Epithelial cell of prostate (primary cell): ENCODE measurements around the gene TNN.
A peak's percentile ranks its signal among the peaks of the same experiment; 100 is the strongest.

Experiments used
- DNase-seq: peaks from one replicate; pipeline ENCODE4 v3.0.0-alpha.2; 2011; ENCODE audit warnings: low read depth, low spot score
- H3K27ac ChIP-seq: fragments of 450-650 bp; 2 replicates; pipeline ENCODE4 v1.5.1; 2017; ENCODE audit warnings: mild to moderate bottlenecking

The TNN gene

DNA sequence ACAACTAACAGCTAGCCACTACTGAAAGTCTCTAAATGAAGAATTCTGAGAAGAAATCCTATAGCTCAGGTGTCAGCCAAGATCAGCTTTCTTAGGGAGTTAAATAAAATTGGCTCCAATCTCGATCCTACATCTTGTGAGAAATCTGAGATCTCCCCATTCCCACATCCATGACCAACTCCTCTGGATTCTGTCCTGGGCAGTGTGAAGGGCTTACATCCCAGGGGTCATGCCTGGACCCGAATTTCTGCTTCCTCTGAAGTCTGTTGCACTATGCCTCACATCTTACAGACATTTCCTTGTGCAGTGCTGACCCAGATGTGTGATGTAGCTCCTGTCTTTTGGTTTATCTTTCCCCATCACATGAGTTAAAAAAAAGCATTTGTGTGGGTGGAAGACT, 4.8 kb upstream of the TNN start:
- no peak overlapping the region for H3K27ac ChIP-seq
- DNase-seq: peak; percentile 10

DNA sequence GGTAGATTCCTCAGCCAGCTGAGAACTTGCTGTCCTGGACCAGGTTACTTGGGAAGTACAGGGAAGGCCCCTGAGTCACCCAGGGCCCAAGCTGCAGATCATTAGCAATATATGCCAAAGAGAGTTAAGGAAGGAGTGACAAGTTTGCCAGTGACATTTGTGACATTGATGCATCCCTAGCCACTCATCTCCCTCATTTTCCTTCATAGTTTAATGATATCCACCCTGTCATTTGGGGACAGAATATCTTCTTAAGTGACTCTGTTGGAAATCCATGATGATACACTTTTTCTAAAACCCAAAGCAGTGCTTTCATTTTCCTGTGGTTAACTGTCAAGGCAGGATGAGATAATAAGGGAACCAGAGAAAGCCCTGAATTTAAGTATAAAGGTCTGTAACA, 3.2 kb downstream of the TNN start:
- no peak overlapping the region for H3K27ac ChIP-seq
- no peak for DNase-seq

DNA sequence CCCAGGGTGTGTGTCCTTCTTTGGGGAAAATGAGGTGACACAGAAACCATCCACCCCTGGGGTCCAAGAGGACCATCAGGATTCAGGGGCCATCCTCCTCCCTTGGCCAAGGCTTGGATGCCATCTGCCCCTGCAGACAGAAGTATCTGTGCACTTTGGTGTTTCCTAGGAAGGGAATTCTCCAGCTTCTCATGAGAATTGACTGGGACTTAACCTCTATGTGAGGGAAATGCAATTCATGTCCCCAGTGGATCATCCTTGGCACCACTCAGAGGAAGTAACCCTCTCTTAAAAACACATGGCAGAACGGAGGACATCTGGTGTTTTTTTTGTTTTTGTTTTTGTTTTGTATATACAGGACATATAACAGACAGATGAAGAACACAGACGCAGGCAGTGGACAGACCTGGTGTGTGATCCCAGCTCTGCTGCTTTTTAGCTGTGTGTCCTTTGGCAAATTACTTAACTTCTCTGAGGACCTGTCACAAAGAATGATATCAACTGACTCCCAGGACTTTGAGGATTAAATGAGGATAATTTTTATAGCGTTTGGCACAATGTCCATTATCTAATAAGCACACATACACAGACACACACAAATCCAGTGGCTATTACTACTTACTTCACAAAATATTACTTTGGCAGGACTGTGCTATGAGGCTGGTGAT, 3.8 kb downstream of the TNN start:
- H3K27ac ChIP-seq: no peak overlapping the region
- DNase-seq: no peak

DNA sequence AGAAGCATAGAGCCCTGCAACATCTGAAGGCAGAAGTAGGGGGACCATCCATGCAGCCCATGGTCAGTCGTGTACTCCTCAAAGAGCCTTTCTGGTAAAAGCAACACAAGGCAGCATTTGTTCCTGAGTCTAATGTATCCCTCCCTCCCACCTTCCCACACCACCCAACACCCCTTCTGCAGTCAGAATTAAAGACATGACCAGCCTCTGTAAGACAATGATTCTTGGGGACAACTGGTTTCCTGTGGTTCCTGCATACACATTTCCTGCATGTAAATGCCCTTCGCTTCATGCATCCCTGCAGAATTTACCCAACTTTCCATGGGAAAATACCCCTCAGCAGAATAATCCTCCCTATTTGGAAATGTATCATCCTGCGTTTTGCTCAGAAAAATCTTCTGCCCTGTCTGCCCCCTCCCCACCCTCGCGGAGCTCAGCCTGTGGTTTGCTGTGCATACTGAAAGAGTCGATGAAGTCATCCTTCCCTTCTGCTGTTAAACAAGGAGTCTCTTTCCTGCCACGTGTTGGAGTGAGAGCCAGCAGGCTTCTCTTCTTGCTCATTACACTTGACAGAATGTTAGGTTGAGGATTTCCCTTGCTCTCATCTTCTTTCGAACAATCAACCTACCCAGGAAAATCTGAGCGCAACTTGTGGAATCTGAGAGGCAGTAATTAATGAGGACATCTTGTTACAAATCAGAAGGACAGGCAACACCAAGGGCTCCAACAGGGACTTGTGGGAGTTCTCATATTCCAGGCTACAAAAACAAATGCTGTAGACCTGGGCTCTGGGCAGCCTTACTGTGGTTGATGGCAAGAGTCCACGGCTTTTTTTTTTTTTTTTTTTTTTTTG, 4.7 kb downstream of the TNN start:
- no peak overlapping the region for H3K27ac ChIP-seq

DNA sequence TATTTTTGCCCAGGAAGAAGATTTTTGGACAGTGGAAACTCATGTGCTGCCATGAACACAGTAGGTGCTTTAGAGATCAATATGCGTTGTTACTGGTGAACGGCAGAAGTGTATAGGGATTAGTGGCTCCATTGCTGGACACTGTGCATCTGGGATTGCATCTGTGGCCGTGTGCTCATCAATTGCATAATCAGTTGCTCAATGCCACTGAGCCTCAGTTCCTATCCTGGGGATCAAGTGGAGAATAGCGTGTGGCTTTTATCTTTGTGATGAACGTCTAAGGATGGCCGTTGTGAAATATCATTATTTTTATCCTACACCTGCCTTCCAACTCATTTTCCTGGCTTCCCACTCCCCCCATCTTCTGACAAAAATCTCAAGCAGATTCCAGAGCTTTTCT, 5.4 kb downstream of the TNN start:
- H3K27ac ChIP-seq: no peak overlapping the region
- DNase-seq: no peak

More for the DNA sequence above, 4.7 kb downstream of the TNN start:
- peak; percentile 10 for DNase-seq

DNA sequence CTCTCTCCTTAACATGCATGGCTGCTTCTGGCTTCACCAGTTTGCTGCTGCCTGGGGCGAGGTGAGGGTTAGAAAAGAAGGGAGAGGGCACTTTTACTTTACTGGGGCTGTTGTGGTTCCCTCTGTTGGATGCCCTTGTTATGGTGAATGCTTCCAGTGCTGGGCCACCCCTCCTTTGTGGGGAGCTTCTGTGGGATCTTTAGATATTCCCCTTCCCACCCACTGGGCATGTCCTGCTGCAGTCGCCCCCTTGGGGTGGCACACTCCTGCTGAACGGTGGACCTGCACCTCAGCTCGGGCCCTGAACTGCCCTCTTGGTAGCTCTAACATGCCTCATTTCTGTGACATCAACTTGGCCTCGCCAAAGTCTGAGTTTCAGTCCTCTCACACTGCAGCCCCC, 6.0 kb downstream of the TNN start:
- DNase-seq: no peak
- H3K27ac ChIP-seq: no peak overlapping the region

DNA sequence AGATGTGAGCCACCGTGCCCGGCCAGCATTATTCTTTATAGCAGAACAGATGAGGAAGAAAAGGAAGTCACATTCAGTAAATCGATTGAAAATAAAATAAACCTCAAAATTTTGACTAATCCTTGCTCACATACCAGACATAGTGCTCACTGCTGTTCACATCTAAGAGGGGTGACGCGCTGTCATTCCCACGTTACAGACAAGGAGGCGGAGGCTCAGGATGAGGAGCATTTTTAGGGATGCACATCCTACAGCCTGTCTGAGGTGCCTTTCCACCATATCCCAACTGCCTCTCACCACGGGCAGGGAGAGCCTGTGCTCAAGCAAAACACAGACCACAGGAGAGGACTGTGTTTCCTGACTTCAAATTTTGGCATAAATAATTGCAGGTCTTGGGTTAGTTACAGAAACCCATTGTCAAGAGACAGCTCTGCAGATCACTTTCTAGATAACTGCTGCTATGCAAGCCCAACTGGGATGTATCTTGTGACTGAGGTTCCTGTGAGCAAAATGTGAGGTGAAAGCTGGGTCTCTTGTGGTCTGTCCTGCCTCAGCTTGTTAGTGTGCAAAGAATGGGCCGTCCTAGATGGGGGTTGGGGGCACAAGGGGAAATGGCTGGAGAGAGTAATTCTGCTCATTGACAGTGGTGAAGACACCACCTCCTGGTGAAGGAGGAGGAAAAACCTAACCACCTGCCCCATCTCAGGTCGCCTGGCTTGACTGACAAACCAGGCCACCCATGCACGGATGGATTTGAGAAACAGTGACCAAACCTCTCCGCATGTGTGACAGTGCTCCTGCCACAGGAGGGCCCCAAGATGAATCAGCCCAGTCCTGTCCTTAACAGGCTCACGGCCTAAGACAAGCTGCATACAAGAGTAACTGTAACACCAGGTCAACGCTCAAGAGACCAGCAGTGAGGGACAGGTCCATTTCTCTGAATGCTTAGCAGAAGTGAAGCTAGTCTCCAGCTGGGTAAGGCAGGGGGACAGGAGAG, 8.2 kb downstream of the TNN start:
- H3K27ac ChIP-seq: no peak overlapping the region
- peak; percentile 10 for DNase-seq

DNA sequence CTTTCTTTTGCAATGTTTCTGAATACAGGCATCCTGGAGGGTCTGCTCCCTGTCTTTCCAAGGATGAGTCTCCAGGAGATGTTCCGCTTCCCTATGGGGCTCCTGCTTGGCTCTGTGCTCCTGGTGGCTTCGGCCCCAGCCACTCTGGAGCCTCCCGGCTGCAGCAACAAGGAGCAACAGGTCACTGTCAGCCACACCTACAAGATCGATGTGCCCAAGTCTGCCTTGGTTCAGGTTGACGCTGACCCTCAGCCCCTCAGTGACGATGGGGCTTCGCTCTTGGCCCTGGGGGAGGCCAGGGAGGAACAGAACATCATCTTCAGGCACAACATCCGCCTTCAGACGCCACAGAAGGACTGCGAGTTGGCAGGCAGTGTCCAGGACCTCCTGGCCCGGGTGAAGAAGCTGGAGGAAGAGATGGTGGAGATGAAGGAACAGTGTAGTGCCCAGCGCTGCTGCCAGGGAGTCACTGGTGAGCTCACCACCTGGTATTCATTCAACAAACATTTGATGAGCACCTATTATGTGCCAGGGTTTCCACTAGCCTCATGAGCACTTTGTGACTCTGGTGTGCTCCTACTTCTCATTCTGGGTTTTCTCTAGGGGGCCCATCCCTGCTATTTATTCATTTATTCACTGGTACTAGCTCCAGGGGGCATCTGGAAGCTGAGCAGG, 9.9 kb downstream of the TNN start:
- no peak overlapping the region for H3K27ac ChIP-seq
- no peak for DNase-seq

DNA sequence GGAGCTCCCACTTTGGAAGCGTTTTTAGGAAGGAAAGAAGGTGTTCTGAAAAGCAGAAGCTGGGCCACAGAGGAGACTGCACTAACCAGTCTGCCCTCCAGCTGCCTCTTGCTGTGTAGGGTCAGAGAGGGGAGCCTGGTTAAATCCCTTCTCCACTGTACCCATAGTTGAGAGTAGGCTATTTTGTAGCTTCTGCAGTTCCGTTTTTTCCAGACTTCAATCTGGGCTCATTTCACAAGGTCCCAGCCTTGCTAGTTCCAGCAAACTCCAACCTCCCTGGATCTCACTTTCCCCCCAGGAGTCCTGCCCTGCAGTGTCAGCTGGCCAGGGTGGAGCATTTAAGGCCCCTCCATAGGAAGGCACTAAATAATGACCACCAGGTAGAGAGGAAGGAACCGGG, 11.0 kb downstream of the TNN start:
- no peak for DNase-seq
- H3K27ac ChIP-seq: no peak overlapping the region

DNA sequence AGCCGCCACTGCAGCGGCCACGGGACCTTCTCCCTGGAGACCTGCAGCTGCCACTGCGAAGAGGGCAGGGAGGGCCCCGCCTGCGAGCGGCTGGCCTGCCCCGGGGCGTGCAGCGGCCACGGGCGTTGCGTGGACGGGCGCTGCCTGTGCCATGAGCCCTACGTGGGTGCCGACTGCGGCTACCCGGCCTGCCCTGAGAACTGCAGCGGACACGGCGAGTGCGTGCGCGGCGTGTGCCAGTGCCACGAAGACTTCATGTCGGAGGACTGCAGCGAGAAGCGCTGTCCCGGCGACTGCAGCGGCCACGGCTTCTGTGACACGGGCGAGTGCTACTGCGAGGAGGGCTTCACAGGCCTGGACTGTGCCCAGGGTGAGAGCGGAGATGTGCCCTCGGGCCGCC, 11.7 kb downstream of the TNN start:
- H3K27ac ChIP-seq: no peak overlapping the region
- DNase-seq: no peak

DNA sequence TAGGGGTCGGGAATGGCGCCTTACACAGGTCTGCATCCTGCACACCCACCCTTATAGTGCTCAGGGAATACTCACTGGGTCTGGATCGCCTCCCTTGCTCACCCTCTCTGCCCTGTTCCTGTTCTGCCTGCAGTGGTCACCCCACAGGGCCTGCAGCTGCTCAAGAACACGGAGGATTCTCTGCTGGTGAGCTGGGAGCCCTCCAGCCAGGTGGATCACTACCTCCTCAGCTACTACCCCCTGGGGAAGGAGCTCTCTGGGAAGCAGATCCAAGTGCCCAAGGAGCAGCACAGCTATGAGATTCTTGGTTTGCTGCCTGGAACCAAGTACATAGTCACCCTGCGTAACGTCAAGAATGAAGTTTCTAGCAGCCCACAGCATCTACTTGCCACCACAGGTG, 12.4 kb downstream of the TNN start:
- DNase-seq: no peak
- no peak overlapping the region for H3K27ac ChIP-seq

DNA sequence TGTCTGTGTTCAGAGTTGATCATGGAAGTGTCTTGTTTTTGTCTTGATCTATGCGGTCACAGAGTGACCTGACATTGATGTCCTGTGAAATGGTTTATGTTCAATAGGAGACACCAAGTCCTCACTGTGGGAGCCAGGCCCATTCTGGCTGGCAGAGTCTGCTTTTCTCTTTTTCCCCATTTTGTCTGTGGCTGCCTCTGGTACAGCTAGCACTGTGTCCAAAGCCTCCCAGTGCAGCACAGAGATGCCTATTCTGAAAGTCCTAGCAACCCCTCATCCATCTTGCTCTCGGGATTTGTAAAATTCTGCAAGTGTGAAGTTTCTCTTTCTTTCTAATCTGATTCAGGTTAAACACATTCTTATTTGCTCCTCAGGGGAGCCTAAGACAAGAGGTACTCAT, 14.3 kb downstream of the TNN start:
- no peak for DNase-seq
- H3K27ac ChIP-seq: no peak overlapping the region

DNA sequence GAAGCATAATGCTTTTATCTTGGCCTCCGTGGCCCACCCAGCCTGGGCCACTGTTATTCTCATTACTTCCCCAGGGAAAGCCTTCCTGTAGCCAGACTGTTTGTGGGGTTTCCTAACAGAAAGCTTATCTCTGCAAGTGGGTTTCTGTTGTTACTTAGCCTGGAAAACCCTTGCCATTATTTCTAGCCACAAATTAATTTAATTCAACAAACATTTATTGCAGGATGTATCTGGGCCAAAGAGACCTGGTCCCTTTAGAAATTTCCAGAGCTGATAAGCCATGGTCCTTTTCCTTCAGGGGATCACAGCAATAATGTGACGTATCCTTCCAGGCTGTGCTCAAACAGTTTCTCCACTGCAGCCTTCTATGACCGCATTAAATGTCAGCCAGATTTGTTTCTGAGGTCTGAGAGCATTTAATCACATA, 20.9 kb downstream of the TNN start:
- no peak for DNase-seq
- no peak overlapping the region for H3K27ac ChIP-seq

DNA sequence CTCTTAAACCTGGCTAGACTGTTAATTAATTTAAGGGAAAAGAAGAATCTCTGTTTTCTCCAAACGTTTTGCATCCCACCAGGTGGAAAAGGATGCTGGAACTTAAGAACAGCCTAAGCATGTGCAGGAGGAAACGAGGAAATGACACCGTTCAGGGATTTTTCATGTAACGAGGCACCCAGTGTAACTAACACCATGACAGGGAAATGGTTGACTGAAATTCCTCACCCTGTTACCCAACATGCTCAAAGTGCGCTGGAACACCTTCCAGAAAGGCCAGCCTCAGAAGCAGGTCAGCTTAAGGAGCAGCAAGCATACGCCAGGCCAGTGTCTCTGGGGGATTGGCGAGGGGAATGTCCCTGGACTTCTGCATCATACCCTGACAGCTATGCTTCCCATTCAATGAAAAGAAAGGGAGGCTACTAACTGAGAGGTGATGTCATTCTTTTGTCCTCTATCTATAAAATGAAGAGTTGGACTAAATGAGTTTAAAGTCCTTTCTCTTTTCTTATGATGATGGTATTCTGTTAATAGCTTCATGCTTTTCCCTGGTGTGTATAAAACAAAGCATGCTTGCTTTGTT, 21.6 kb downstream of the TNN start:
- no peak overlapping the region for H3K27ac ChIP-seq
- DNase-seq: no peak

DNA sequence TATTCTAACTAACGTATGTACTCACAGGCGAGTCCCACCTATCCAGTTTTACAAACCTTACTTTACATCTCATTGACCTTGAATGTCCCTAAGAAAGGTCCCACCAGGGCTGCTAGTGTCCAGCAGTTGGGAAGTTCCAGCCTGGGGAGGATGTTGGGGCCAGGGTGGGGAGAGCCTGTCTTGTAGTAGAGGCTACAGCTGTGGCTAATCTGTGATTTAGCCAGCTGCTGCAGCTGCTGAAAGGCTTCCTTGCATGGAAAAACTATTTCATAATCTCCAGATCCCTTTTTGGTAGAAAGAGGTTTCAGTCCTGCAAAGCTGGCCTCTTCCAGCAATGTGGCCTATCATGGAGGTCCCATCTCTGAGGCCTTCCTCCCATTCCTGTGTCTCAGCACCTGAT, 23.1 kb downstream of the TNN start:
- no peak for DNase-seq

DNA sequence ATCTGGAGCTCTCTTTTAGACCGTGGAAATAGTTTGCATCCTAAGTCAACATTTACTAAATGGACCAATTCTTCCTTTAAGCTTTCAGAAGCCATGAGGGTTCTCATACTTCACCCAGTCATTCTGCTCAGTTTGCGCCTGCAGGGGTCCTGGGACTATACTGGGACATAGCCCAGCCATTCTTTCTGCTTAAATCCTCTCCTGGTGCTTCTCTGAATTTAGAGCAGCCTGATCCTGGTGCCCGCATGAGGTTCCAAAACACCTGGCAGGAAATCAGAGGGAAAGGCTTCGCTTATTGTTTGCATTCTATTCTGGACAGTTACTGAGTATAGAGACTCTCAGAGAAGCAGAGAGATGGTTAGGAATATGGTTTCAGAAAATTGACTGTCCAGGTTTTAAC, 27.0 kb downstream of the TNN start:
- no peak overlapping the region for H3K27ac ChIP-seq
- no peak for DNase-seq

More for the DNA sequence above, 23.1 kb downstream of the TNN start:
- H3K27ac ChIP-seq: no peak overlapping the region

DNA sequence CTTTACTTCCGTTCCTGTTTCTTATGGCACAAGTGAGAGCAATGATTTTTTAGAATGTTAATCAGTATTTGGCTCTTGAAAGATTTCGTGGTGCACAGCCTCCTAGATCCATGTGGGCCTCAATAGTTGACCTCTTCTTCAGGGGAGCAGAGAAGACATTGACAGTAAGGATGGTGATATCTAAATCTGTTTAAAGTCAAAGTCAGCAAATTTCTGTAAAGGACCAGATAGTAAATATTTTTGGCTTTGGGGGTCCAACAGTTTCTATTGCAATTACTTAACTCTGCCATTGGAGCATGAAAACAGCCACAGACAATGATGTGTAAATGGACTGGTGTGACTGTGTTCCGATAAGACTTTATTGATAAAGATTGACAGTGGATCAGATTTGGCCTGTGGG, 27.4 kb downstream of the TNN start:
- DNase-seq: no peak
- H3K27ac ChIP-seq: no peak overlapping the region

DNA sequence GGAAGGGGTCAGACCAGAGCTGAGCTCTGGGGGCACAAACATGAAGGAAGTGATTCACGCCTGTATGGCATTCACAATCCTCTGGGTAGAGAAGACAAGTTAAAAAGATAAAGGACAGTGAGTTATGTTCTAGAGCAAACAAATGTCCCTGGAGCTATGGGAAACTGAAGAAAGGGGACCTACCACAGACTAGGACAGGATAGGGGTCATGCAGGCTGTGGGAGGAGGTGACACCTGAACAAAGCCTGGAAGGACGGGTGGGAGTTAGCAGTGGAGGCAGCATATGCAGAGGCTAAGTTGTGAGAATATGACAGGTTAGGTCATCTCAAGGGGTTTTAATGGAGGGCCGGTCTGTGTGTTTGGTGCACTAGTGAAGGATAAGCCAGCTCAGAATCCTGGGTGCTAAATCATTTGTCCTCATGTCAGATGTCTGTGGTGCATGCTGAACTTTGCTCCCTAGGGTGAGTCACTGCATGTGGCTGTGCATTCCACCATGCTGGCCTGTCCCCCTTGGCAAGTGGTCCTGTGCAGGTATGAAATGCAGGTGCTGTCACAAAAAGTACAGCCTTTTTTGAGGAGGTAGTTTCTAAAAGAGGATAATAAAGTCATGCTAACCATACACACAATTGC, 28.5 kb downstream of the TNN start:
- no peak for DNase-seq

DNA sequence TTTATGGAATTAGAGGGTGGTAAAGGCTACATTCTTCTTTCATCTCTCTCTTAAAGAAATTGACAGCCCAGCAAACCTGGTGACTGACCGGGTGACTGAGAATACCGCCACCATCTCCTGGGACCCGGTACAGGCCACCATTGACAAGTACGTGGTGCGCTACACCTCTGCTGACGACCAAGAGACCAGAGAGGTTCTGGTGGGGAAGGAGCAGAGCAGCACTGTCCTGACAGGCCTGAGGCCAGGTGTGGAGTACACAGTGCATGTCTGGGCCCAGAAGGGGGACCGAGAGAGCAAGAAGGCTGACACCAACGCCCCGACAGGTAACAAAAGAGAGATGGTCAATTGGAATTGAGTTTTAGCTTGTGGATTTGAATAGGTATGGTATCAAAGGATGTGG, 29.7 kb downstream of the TNN start:
- no peak for DNase-seq
- no peak overlapping the region for H3K27ac ChIP-seq

More for the DNA sequence above, 28.5 kb downstream of the TNN start:
- H3K27ac ChIP-seq: no peak overlapping the region
